PFSK-1 (cell line): ENCODE data around the gene P2RY12.

Source experiments
- POLR2AphosphoS5 ChIP-seq: IDR thresholded peaks from 2 replicates; pipeline ENCODE4 v1.6.1; 2012; ENCODE audit warnings: low read depth, mild to moderate bottlenecking, control low read depth, low read length, moderate library complexity
- REST ChIP-seq, 2 experiments: IDR thresholded peaks; 2 replicates each; pipeline versions ENCODE4 v1.6.1 to v1.8.0; 2011 to 2012; ENCODE audit warnings: low read depth in 2 of 2, low read length in 2 of 2, control low read depth in 1 of 2, inconsistent platforms in 1 of 2, mild to moderate bottlenecking in 1 of 2, moderate library complexity in 1 of 2; ENCODE audit not compliant: insufficient read depth in 1 of 2
- SIN3A ChIP-seq: IDR thresholded peaks from 2 replicates; pipeline ENCODE4 v1.6.1; 2012; ENCODE audit warnings: mild to moderate bottlenecking, low read length, moderate library complexity, borderline replicate concordance; ENCODE audit not compliant: insufficient read depth
- TAF1 ChIP-seq: IDR thresholded peaks from 2 replicates; pipeline ENCODE4 v1.6.1; 2012; ENCODE audit warnings: low read length, control low read depth, borderline replicate concordance; ENCODE audit not compliant: insufficient read depth

GRCh38 chr3:151410891-151411559 is 26.5 kb upstream of the P2RY12 start:
- TF ChIP-seq REST (IDR thresholded peaks at IDR 0.05; ENCODE audit: insufficient read depth in 1 of 2, low read depth in 2 of 2, low read length in 2 of 2) = no peak
- TF ChIP-seq POLR2AphosphoS5 = no peak
- TF ChIP-seq TAF1 = no peak
- TF ChIP-seq SIN3A = no peak
